ENCODE results near the gene LHFPL5.

LHFPL5 gene

GRCh38 chr6:35852994-35853393 is 47.8 kb downstream of the LHFPL5 start:
- Histone ChIP-seq H3K9me3 (no peaks in the 10 kb centered on the region), H3K27me3 (no peaks in the 10 kb centered on the region), H3K4me3 (ENCODE audit: low read depth, low read length) (no peak overlapping the region), H3K36me3 (peaks cover 85% of the 10 kb centered on the region), H3K4me1 (no peaks in the 10 kb centered on the region)
- TF ChIP-seq CTCF (IDR thresholded peaks at IDR 0.05; ENCODE audit: low read depth, low read length), result no peak
- DNase-seq, result no peak

GRCh38 chr6:35856250-35856649 is 51.1 kb downstream of the LHFPL5 start:
- Histone ChIP-seq H3K27me3 (no peaks in the 10 kb centered on the region), H3K9me3 (no peaks in the 10 kb centered on the region), H3K4me1 (no peaks in the 10 kb centered on the region; the same call in 1 of the 2 replicates), H3K36me3 (peaks cover 80% of the 10 kb centered on the region), H3K4me3 (ENCODE audit: low read depth, low read length) (no peak overlapping the region)
- no peak for TF ChIP-seq CTCF (IDR thresholded peaks at IDR 0.05; ENCODE audit: low read depth, low read length)
- no peak for DNase-seq

GRCh38 chr6:35857853-35858252 is 52.7 kb downstream of the LHFPL5 start:
- Histone ChIP-seq H3K4me1 (no peaks in the 10 kb centered on the region; the same call in 1 of the 2 replicates), H3K9me3 (no peaks in the 10 kb centered on the region), H3K4me3 (ENCODE audit: low read depth, low read length) (no peak overlapping the region), H3K27me3 (no peaks in the 10 kb centered on the region), H3K36me3 (peaks cover 86% of the 10 kb centered on the region)
- DNase-seq, result no peak
- no peak for TF ChIP-seq CTCF (IDR thresholded peaks at IDR 0.05; ENCODE audit: low read depth, low read length)

- no peaks in the 10 kb centered on the region for H3K27me3 ChIP-seq
- no peaks in the 10 kb centered on the region for H3K9me3 ChIP-seq
- no peak overlapping the region for H3K4me3 ChIP-seq (ENCODE audit: low read depth, low read length)
- no peak for TF ChIP-seq CTCF (IDR thresholded peaks at IDR 0.05; ENCODE audit: low read depth, low read length)
- H3K4me1 ChIP-seq, result no peaks in the 10 kb centered on the region; the same call in 1 of the 2 replicates
- H3K36me3 ChIP-seq, result peaks cover 83% of the 10 kb centered on the region
- no peak for DNase-seq
These were observed 54.2 kb downstream of the LHFPL5 start for GRCh38 chr6:35859367-35859766.

Data from BE2C (cell line).